ENCODE data around the gene ZNF768.
"Not testable (repeated sequence)": the region's sequence is repeated elsewhere in the genome, so short reads cannot be mapped to it uniquely, and the experiment has no call there.

Gene ZNF768

GRCh38 chr16:30555315-30556124, 29.2 kb upstream of the ZNF768 start:
- DNase-seq (ENCODE audit: low read depth) = no peak

- no peak for DNase-seq (ENCODE audit: low read depth)
Observed at GRCh38 chr16:30554557-30555314, 28.4 kb upstream of the ZNF768 start.

- DNase-seq (ENCODE audit: low read depth) = no peak
Observed at GRCh38 chr16:30553393-30553899, 27.1 kb upstream of the ZNF768 start.

- no peak for DNase-seq (ENCODE audit: low read depth)
Observed at GRCh38 chr16:30552956-30553355, 26.6 kb upstream of the ZNF768 start.

GRCh38 chr16:30551781-30552180, 25.4 kb upstream of the ZNF768 start:
- peak; percentile 32 for DNase-seq (ENCODE audit: low read depth)

GRCh38 chr16:30548416-30549253, 22.3 kb upstream of the ZNF768 start:
- no peak for DNase-seq (ENCODE audit: low read depth)

GRCh38 chr16:30546115-30546514, 19.7 kb upstream of the ZNF768 start:
- no peak for DNase-seq (ENCODE audit: low read depth)

- no peak for DNase-seq (ENCODE audit: low read depth)
Observed at GRCh38 chr16:30543067-30543466, 16.7 kb upstream of the ZNF768 start.

GRCh38 chr16:30541502-30542329, 15.3 kb upstream of the ZNF768 start:
- no peak for DNase-seq (ENCODE audit: low read depth)

GRCh38 chr16:30540916-30541464, 14.6 kb upstream of the ZNF768 start:
- not testable (repeated sequence) for DNase-seq (ENCODE audit: low read depth)

GRCh38 chr16:30539986-30540526, 13.7 kb upstream of the ZNF768 start:
- DNase-seq (ENCODE audit: low read depth) = not testable (repeated sequence)

- no peak for DNase-seq (ENCODE audit: low read depth)
Observed at GRCh38 chr16:30539000-30539964, 12.9 kb upstream of the ZNF768 start.

- DNase-seq (ENCODE audit: low read depth) = not testable (repeated sequence)
Observed at GRCh38 chr16:30536391-30537024, 10.1 kb upstream of the ZNF768 start.

- peak; percentile 45 for DNase-seq (ENCODE audit: low read depth)
Observed at GRCh38 chr16:30535777-30536190, 9.4 kb upstream of the ZNF768 start.

GRCh38 chr16:30535106-30535776, 8.9 kb upstream of the ZNF768 start:
- no peak for DNase-seq (ENCODE audit: low read depth)

GRCh38 chr16:30534368-30535105, 8.2 kb upstream of the ZNF768 start, which contains the start of gene ZNF747:
TSS of gene ZNF747 (minus strand) at chr16:30534858. CDS start at chr16:30534679, 179 bp downstream.
- peak; percentile 86 for DNase-seq (ENCODE audit: low read depth)

- DNase-seq (ENCODE audit: low read depth) = no peak
Observed at GRCh38 chr16:30533748-30534367, 7.5 kb upstream of the ZNF768 start.

All from activated gamma-delta T cell treated with anti-CD3 and anti-CD28 coated beads, Interleukin-2, amount 50 U/mL, for 16 hours (primary cell).